HL-60/S4 (cell line): ENCODE data around the gene ARHGEF4.

Experiments used
- in situ Hi-C: fragments of 300-500 bp; cut with MboI; formaldehyde crosslinking; loops from 2 replicates; pipeline ENCODE4 v1.14.3; 2022; ENCODE audit warnings: low sequenced_read_pairs

Gene ARHGEF4

GRCh38 chr2:130832296-130832940, 4.3 kb upstream of the ARHGEF4 start:
- in situ Hi-C loops, result no loop called here

- in situ Hi-C loops, result no loop called here
Measured at GRCh38 chr2:130834091-130834930, 2.4 kb upstream of the ARHGEF4 start.

- in situ Hi-C loops, result no loop called here
Measured at GRCh38 chr2:130834931-130835765, 1.6 kb upstream of the ARHGEF4 start.

- in situ Hi-C loops, result no loop called here
Measured at GRCh38 chr2:130835766-130836015, 1.0 kb upstream of the ARHGEF4 start.

GRCh38 chr2:130837175-130837810, 579 bp downstream of the ARHGEF4 start:
- in situ Hi-C loops, result no loop called here

- in situ Hi-C loops, result no loop called here
Measured at GRCh38 chr2:130837811-130838565, 1.3 kb downstream of the ARHGEF4 start.

GRCh38 chr2:130839011-130839780, 2.5 kb downstream of the ARHGEF4 start:
- in situ Hi-C loops, result no loop called here

GRCh38 chr2:130840506-130840905, 3.8 kb downstream of the ARHGEF4 start:
- in situ Hi-C loops, result no loop called here

GRCh38 chr2:130841741-130842365, 5.1 kb downstream of the ARHGEF4 start:
- in situ Hi-C loops, result no loop called here

GRCh38 chr2:130842770-130843169, 6.1 kb downstream of the ARHGEF4 start:
- in situ Hi-C loops, result no loop called here

GRCh38 chr2:130843321-130843985, 6.7 kb downstream of the ARHGEF4 start:
- in situ Hi-C loops, result no loop called here

- in situ Hi-C loops, result no loop called here
Measured at GRCh38 chr2:130844161-130844560, 7.4 kb downstream of the ARHGEF4 start.

GRCh38 chr2:130845505-130846085, 8.9 kb downstream of the ARHGEF4 start:
- in situ Hi-C loops, result no loop called here

GRCh38 chr2:130846233-130846632, 9.5 kb downstream of the ARHGEF4 start:
- in situ Hi-C loops, result no loop called here

GRCh38 chr2:130846686-130847375, 10.1 kb downstream of the ARHGEF4 start:
- in situ Hi-C loops, result no loop called here

- in situ Hi-C loops, result no loop called here
Measured at GRCh38 chr2:130847776-130848525, 11.2 kb downstream of the ARHGEF4 start.

GRCh38 chr2:130848526-130849210, 12.0 kb downstream of the ARHGEF4 start:
- in situ Hi-C loops, result no loop called here
